Nephron progenitor cell (in vitro differentiated cells): ENCODE results near the gene PLSCR2.

ENCODE experiments used
- DNase-seq: peaks from one replicate; pipeline ENCODE4 v3.0.0; 2021
- H3K27ac Mint-ChIP-seq: 2 replicates; pipeline ENCODE4 v1.8.0; 2021; ENCODE audit warnings: mild to moderate bottlenecking, moderate library complexity, mixed read lengths
- H3K27me3 Mint-ChIP-seq: 2 replicates; pipeline ENCODE4 v1.8.0; 2021; ENCODE audit warnings: mild to moderate bottlenecking, low read depth, mixed read lengths; ENCODE audit not compliant: poor library complexity
- H3K36me3 Mint-ChIP-seq: 2 replicates; pipeline ENCODE4 v1.8.0; 2021; ENCODE audit warnings: low read depth, mixed read lengths
- H3K4me1 Mint-ChIP-seq: 2 replicates; pipeline ENCODE4 v1.8.0; 2021; ENCODE audit warnings: mixed read lengths
- H3K4me3 Mint-ChIP-seq: 2 replicates; pipeline ENCODE4 v1.8.0; 2021; ENCODE audit warnings: mild to moderate bottlenecking, moderate library complexity, mixed read lengths
- H3K9me3 Mint-ChIP-seq: 2 replicates; pipeline ENCODE4 v1.8.0; 2021; ENCODE audit warnings: mild to moderate bottlenecking, moderate library complexity, mixed read lengths
- CTCF ChIP-seq: fragments of 200-600 bp; sonication (generic); IDR thresholded peaks from 2 replicates; pipeline ENCODE4 v1.5.0; 2021; ENCODE audit warnings: antibody characterized with exemption

The PLSCR2 gene

GRCh38 chr3:146465693-146466465, 3.5 kb downstream of the PLSCR2 start:
- Mint-ChIP-seq H3K27ac (no peak overlapping the region), H3K4me3 (no peak overlapping the region), H3K4me1 (no peaks in the 10 kb centered on the region), H3K27me3 (no peaks in the 10 kb centered on the region), H3K36me3 (no peaks in the 10 kb centered on the region), H3K9me3 (peaks cover 3% of the 10 kb centered on the region)
- no peak for TF ChIP-seq CTCF
- DNase-seq = no peak

- no peak overlapping the region for H3K27ac Mint-ChIP-seq
- H3K27me3 Mint-ChIP-seq = no peaks in the 10 kb centered on the region
- no peaks in the 10 kb centered on the region for H3K4me1 Mint-ChIP-seq
- no peak overlapping the region for H3K4me3 Mint-ChIP-seq
- DNase-seq = no peak
- no peaks in the 10 kb centered on the region for H3K9me3 Mint-ChIP-seq
- no peak for TF ChIP-seq CTCF
- H3K36me3 Mint-ChIP-seq = no peaks in the 10 kb centered on the region
These were observed 4.6 kb downstream of the PLSCR2 start for GRCh38 chr3:146464783-146465182.

DNA sequence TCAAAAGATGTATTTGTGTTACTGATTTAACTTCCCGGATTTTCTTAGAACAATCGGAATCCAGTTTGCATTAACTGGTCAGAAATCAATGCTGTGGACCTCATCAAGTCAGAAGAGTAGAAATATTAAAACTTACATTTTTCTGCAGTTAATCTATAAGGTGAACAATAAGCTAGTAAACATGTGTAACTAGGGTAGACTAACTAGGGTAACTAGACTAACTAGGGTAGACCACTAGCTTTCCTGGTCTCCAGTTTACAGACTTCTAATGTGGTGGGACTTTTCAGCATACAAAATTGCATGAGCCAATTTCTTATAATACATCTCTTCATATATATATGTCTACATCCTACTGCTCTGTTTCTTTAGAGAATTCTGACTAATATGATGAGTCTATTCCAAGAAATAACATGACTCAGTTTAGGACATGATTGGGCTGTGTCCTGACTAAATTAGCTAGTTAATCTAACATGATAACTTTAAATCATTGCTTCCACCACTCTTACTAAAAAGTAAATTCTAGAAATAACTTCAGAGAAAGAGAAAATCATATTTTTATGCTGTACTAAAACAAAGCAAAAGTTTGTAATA, 5.3 kb downstream of the PLSCR2 start:
- Mint-ChIP-seq H3K27ac (no peak overlapping the region), H3K9me3 (no peaks in the 10 kb centered on the region), H3K27me3 (no peaks in the 10 kb centered on the region), H3K4me1 (no peaks in the 10 kb centered on the region), H3K36me3 (no peaks in the 10 kb centered on the region), H3K4me3 (no peak overlapping the region)
- no peak for DNase-seq
- TF ChIP-seq CTCF = no peak

- Mint-ChIP-seq H3K4me3 (no peak overlapping the region), H3K27me3 (no peaks in the 10 kb centered on the region), H3K27ac (no peak overlapping the region), H3K9me3 (no peaks in the 10 kb centered on the region), H3K4me1 (no peaks in the 10 kb centered on the region), H3K36me3 (no peaks in the 10 kb centered on the region)
- DNase-seq = no peak
- TF ChIP-seq CTCF = no peak
These were observed 14.6 kb downstream of the PLSCR2 start for GRCh38 chr3:146454796-146455195.

DNA sequence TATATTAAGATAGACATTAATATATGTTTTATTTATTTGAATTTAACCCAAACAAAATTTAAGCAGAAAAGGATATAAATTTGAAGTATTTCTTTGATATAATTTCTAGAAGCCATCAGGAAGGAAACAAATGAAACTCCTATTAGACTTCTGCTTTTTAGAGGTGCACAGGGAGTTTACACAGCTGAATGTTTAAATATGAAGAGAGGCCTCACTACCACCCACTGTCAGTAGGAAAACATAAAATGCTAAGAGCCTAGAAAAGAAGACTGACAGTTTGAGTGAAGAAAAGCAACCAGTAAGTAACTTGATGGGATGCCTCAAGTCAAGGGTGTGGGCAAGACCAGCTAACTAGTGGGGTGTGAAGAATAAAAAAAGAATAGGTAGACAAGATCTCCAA, 19.7 kb downstream of the PLSCR2 start:
- no peak for DNase-seq
- Mint-ChIP-seq H3K4me3 (no peak overlapping the region), H3K27ac (no peak overlapping the region), H3K36me3 (no peaks in the 10 kb centered on the region), H3K27me3 (peaks cover 4% of the 10 kb centered on the region), H3K9me3 (peaks cover 12% of the 10 kb centered on the region), H3K4me1 (no peaks in the 10 kb centered on the region)
- TF ChIP-seq CTCF = no peak

DNA sequence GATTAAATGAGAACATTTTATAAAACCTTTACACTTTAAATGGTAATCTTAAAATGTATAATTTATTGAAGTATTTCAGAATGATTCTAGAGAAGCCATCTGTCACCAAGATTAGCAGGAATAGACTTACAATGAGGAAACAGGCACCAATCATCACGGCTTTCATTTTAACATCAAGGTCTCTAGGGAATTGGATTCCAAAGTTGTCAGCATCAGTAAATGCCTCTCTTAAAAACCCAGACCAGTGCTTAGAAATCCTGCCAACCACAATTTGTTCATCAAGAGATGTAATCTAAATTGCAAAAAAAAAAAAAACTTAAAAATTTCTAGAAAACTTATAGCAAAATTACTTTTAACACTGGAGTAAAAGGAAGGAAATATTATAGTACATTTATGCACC, 20.3 kb downstream of the PLSCR2 start:
- Mint-ChIP-seq H3K4me3 (no peak overlapping the region), H3K9me3 (peaks cover 12% of the 10 kb centered on the region), H3K27me3 (peaks cover 4% of the 10 kb centered on the region), H3K36me3 (no peaks in the 10 kb centered on the region), H3K4me1 (no peaks in the 10 kb centered on the region), H3K27ac (no peak overlapping the region)
- no peak for DNase-seq
- no peak for TF ChIP-seq CTCF
